Suppressor macrophage treated with lipopolysaccharide for 4 hours (primary cell): ENCODE results near the gene KRTAP4-2.
"Not testable (repeated sequence)": the region's sequence is repeated elsewhere in the genome, so short reads cannot be mapped to it uniquely, and the experiment has no call there.

Experiments used
- DNase-seq: peaks from one replicate; pipeline ENCODE4 v3.0.0-alpha.2; 2020

The KRTAP4-2 gene

DNA sequence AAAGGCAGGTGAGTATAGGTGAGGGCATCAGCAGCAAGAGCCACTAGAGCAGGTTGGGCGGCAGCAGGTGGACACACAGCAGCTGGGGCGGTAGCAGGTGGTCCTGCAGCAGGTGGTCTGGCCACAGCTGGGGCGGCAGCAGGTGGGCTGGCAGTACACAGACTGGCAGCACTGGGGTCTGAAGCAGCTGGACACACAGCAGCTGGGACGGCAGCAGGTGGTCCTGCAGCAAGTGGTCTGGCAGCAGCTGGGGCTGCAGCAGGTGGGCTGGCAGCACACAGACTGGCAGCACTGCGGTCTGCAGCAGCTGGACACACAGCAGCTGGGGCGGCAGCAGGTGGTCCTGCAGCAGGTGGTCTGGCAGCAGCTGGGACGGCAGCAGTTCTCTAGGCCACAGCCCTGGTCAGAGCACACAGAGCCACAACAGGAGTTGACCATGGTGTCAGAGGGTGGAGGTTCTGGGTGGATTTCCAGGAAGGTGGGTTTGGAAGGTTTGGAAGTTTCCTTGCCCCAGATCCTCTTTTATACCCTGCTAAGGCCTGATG is at the start of gene KRTAP4-2:
KRTAP4-2 (minus strand) TSS at position 495 of the 545 bp plus-strand sequence; CDS start at position 438, 57 bp downstream.
- no peak for DNase-seq

DNA sequence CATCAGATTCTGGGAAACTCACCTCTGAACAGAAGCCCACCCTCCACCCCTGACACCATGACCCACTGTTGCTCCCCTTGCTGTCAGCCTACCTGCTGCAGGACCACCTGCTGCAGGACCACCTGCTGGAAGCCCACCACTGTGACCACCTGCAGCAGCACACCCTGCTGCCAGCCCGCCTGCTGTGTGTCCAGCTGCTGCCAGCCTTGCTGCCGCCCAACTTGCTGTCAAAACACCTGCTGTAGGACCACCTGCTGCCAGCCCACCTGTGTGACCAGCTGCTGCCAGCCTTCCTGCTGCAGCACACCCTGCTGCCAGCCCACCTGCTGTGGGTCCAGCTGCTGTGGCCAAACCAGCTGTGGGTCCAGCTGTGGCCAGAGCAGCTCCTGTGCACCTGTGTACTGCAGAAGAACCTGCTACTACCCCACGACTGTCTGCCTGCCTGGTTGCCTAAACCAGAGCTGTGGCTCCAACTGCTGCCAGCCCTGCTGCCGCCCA is 48.6 kb upstream of the KRTAP4-2 start, which contains the start of gene KRTAP9-2:
KRTAP9-2 (plus strand) TSS at position 51 of the 498 bp plus-strand sequence; CDS start at position 58, 7 bp downstream.
- not testable (repeated sequence) for DNase-seq

DNA sequence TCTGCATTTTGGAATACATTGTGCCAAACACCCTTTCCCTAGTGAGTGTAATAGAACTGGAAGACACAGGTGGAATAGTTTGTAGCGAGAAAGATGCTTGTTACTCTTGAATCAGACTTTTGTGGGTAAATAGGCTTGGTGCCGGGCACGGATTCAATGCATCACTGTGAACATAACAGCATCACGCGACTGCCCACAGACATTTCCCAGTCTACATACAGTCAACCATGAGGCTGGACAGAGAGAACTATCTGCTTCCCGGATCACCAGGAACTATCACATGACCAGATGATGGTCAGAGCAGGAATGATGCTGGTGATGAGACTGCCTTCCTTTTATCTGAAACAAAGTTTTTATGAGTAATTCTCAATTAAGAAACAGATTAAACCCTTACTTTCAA is 48.0 kb upstream of the KRTAP4-2 start:
- DNase-seq = no peak

DNA sequence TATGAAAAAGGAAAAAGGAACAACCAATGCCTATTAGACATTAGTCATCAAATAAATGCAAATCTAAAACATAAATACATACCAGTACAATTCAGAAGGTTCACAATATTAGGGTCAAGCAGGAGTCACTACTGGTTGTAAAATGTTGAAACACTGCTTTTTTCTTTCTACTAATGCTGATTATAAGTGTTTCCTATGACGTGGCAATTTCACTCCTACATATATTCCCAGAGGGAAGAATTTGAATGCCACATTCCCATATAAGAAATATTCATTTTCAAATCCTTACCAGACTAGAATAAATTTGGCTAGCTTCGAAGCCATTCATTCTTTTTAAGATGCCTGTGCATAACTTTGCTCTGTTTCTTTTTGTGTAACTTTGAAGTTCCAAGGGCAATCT is 45.8 kb upstream of the KRTAP4-2 start:
- DNase-seq = no peak

DNA sequence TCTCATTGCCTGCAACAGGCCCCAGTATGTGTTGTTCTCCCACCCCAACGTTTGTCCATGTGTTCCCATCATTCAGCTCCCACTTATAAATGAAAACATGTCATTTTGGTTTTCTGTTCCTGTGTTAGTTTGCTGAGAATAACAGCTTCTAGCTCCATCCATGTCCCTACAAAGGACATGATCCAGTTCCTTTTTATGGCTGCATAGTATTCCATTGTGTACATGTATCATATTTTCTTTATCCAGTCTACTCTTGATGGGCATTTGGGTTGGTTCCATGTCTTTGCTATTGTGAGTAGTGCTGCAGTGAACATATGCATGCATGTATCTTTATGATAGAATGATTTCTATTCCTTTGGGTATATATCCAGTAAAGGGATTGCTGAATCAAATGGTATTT is 37.7 kb upstream of the KRTAP4-2 start:
- DNase-seq = no peak

DNA sequence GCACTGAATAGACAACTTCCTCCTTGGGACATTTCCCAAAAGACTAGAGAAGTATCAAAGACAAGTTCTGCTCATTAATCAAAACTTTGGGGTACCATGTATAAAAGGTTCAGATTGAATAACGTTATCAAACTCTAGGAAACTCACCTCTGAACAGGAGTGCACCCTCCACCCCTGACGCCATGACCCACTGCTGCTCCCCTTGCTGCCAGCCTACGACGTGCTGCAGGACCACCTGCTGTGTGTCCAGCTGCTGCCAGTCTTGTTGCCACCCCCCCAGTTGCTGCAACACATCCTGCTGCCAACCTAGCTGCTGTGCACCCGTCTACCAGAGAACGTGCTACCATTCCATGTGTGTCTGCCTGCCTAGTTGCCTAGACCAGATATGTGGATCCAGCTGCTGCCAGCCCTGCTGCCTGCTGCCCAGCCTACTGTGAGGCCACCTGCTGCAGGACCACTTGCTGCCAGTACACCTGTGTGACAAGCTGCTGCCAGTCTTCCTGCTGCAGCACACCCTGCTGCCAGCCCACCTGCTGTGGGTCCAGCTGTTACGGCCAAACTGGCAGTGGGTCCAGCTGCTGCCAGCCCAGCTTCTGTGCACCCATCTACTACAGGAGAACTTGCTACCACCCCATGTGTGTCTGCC is 34.6 kb upstream of the KRTAP4-2 start:
- no peak for DNase-seq

DNA sequence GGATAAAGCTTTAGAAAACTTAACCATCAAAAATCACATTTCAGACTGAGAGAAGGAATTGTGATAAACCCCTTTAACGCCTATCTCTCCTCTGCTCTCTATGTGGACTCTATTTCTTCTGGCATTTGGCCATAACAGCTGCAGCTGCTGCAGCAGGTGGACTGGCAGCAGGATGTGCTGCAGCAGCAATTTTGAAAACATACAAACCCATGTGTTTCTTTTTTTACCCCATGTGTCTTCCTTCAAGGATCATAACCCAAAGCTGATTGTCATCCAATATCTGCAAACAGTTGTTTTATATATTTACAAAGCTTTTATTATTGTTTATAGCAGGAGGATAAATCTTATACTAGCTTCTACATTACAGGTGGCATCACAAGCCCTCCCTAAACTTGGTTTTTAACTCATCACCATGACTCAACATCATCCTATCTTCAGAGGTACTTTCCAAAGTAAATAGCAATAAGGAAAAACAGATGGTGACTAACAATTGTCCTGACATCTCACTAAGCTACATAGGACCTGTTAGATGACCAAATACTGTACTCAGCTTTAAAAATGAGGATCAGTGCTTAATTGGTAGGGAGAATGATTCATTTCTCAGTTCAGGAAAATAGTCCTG is 33.9 kb upstream of the KRTAP4-2 start:
- no peak for DNase-seq

DNA sequence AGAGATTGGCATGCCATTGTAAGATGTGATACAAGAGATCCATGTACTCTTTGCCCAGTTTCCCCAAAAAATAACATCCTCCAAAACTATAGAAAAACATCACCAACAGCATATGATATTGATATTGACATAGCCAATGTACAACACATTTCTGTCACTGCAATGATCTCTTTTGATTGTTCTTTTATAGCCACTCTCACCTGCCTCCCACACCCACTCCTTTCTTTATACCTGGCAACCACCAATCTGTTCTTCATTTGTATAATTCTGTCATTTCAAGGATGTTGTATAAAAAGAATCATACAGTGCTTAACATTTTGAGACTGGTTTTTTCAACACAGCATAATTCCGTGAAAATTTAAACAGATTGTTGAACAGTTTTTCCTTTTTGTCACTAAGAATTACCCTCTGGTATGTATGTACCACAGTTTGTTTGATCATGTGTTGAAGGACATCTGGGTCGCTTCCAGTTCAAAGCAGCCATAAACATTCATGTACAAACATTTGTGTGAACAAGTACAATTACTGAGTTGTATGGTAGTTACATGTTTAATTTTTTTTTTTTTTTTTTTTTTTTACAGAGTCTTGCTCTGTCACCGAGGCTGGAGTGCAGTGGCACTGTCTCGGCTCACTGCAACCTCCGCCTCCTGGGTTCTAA is 21.5 kb upstream of the KRTAP4-2 start:
- no peak for DNase-seq

DNA sequence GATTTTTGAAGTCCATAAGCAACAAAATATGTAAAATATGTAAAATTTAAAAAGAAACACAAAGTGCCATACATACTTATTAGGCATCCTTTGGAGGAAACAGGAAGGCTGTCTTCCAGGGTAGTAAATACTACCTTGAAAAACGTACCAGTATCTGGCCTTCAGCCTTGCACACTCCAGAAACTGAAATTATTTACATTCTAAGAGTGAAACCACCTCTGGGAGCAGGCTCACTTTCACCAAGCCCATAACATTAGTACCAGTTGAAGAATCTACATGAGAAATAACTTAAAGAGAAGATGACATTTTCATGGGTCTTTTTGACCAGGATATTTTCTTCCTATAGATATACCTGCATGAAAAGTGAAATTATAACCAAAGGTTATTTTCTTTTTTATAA is 18.0 kb upstream of the KRTAP4-2 start:
- no peak for DNase-seq

DNA sequence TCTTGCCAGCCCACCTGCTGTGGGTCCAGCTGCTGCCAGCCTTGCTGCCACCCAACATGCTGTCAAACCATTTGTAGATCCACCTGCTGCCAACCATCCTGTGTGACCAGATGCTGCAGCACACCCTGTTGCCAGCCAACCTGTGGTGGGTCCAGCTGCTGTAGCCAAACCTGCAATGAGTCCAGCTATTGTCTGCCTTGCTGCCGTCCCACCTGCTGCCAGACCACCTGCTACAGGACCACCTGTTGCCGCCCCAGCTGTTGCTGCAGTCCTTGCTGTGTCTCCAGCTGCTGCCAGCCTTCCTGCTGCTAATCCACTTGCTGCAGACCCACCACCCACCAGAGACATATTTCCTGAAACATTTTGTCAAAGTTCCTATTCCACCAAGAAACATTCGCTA is 12.3 kb upstream of the KRTAP4-2 start:
- no peak for DNase-seq

DNA sequence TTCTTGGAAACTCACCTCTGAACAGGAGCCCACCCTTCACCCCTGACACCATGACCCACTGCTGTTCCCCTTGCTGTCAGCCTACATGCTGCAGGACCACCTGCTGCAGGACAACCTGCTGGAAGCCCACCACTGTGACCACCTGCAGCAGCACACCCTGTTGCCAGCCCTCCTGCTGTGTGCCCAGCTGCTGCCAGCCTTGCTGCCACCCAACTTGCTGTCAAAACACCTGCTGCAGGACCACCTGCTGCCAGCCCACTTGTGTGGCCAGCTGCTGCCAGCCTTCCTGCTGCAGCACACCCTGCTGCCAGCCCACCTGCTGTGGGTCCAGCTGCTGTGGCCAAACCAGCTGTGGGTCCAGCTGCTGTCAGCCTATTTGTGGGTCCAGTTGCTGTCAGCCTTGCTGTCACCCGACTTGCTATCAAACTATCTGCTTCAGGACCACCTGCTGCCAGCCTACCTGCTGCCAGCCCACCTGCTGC is 11.9 kb upstream of the KRTAP4-2 start, which contains the start of gene KRTAP9-1:
KRTAP9-1 (plus strand) TSS at position 51 of the 482 bp plus-strand sequence; CDS start at position 51, 0 bp downstream.
- not testable (repeated sequence) for DNase-seq

DNA sequence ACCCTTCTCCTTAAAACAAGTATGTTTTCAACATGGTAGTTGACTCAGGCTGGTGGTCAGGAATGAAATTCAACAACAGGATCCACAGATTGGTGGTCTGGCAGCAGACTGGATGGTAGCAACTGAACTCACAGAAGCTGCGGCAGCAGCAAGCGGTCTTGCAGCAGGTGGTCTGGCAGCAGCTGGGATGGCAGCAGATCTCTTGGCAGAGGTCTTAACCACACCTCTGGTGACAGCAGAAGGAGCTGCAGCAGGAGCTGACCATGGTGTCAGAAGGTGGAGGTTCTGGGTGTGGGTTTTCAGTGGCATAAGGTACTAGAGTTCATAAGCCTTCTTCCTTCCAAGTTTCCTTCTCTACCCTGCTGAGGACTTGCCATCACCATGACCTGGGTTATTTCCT is 8.9 kb upstream of the KRTAP4-2 start:
- DNase-seq = no peak

DNA sequence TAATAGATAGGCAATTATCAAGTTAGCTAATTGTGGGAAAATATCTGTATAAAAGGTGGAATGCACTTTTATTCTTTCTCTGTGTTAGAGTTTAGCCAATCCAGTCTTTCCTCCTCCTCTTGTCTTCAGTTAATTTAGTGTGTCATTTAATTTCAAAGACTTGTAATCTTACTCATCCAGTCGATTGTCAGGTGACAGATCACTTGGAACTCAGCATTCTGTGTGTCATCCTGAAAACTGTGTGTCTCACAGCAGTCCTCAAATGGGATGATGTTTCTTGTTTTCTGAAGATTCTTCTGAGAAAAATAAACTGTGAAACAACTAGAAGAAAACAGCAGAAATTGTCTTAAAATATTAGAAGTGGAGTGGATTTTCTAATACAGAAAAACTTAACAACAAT is 7.0 kb upstream of the KRTAP4-2 start:
- DNase-seq = no peak

DNA sequence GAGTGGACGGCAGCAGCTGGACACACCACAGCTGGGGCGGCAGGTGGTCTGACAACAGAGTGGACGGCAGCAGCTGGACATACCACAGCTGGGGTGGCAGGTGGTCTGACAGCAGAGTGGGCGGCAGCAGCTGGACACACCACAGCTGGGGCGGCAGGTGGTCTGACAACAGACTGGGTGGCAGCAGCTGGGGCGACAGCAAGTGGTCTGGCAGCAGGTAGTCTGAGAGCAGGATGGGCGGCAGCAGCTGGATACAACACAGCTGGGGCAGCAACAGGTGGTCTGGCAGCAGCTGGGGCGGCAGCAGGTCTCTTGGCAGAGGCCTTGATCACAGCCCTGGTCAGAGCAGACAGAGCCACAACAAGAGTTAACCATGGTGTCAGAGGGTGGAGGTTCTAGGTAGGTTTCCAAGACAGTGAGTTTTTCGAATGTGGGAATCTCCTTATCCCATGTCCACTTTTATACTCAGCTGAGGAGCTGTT is 6.5 kb upstream of the KRTAP4-2 start, which contains the start of gene KRTAP4-1:
KRTAP4-1 (minus strand) TSS at position 432 of the 482 bp plus-strand sequence; CDS start at position 375, 57 bp downstream.
- DNase-seq = no peak

DNA sequence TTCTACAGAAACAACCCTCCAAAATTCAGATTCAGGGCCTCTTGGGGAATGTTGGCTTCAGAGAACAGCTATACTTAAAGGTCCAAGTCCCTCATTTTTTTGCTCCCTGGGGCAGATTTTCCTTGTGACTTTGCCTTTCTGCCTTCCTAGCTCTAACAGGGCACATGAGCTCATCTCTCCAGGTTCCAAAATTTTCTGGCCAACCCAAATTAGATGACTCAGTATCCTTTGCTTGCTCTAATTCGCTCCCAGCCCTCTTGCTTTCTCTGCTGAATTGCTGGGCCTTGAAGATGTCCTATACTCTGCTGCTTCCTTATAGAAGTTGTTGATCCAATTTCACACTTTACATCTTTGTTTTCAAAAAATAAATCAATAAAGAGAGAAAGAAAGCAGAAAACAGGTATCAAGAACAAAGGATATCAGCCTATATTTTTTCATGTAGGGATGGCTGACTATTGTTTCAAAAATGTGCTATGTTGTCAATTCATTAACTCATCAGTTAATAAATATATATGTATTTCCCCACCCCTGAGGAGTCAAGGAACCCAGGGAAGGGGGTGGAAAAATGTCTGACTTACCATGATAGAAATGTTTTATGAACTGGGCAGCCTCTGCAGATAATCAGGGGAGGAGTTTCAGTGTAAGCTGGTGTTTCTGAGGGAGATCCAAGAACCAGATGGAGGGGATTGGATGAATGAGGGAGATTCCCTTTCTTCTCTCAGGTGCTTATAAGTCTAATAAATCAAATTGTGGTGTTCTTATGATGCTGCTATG is 1.0 kb upstream of the KRTAP4-2 start:
- peak; percentile 5 for DNase-seq

DNA sequence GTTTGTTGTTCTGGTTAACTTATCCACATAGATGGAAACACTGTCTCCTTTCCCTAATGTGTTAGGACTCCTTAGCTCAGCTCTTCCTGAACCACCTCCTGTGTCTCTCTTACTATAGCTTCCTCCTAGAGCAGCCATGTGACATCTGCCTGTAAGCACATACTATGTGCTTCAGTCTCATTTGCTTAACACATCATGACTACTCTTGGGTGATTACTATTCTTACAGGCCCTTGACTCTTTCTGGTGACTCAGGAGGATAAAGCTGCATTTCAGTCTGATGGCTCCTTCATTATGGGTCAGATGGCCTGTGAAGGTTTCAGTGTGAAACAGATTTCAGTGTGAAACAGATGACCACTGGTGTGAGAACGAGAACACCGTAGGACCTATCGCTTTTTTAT is 320 bp upstream of the KRTAP4-2 start:
- peak; percentile 76 for DNase-seq

DNA sequence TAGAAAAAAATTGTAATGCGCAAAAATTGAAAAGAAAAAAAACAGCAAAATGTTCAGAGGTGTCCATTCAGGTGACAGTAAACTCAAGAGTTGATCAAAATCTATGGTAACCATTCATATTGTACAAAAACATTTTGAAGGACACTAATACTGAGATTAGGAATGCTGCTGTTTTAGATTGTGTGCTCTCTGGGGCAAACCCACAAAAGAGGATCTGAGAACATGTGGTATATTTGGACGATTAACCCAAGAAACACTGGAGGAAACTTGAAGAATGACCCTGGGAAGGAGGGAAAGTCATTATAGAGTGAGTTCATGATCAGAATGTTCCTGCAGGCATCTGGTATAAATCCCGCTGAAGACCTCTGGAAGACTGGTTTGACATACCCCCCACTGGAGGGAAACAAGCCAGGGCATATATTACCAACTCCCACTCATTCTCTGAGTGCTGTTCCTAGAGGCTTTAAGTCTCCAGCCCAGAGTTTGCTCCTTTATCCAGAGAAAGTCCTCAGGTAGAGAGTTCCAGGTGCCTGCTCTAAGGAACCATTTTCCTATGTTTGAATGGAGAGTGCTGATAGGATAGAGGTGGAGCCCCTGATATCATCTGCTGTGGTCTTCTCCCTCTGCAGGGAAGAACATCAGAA is 1.2 kb downstream of the KRTAP4-2 start:
- peak; percentile 38 for DNase-seq

DNA sequence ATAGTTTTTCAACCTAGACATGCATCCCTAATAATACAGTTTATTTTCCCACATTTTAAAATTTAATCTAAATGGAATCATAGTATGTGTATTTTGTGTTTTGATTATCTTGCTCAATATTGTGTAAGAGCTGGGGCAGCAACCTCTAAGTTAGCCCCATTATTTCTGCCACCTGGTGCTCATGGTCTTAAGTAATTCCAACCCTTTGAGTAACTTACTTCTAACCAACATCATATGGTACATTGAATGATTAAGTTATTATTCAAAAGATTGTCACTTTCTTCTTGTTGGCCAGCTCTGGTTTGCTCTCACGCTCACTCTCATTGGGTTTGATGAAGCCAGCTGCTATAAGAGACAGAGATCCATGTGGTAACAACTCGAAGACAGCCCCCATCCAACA is 6.1 kb downstream of the KRTAP4-2 start:
- DNase-seq = no peak

DNA sequence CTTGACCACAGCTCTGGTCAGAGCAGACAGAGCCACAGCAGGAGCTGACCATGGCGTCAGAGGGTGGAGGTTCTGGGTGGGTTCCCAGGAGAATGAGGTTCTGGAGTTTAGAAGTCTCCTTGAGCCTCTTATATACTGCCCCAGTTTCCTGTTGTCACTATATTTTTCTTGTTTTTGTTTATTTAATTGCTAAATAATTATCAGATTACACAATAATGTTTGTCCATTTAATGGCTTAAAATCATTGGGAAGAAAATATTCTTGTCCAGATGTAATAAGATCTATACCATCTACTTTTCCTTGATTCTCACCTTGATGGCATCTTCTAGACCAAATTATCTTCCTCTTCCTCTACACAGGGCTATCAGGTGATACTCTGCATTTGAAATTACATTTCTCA is 9.9 kb downstream of the KRTAP4-2 start, which contains the start of gene KRTAP4-3:
KRTAP4-3 (minus strand) TSS at position 101 of the 400 bp plus-strand sequence; CDS start at position 52, 49 bp downstream.
- no peak for DNase-seq

DNA sequence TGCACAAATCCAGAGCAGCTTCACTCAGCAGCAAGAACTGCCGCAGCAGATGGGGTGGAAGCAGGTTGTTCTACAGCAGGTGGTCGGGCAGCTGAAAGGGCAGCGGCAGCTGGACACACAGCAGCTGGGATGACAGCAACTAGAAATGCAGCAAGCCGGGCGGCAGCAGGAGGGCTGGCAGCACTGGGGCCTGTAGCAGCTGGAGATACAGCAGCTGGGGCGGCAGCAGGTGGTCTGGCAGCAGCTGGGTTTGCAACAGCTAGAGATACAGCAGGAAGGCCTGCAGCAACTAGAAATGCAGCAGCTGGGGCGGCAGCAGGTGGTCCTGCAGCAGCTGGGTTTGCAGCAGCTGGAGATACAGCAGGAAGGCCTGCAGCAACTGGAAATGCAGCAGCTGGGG is 10.5 kb downstream of the KRTAP4-2 start:
- DNase-seq = no peak

DNA sequence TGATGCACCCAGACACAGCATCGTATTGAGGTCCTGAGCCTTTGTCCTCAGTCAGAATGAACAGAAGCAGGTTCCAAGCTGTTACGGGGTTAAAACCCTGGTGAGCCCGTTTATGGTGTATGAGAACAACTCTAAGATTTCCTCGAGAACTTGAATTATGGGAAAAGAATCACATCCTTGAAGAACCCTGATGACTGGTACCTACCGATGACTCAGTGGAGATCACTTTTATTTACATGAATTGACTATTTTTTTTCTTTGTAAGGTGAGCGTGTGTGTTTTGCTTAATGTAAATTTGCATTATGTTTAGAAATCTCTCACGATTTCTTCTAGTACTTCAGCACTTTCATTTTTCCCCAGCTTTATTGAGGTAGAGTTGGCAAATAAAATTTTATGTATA is 14.2 kb downstream of the KRTAP4-2 start:
- DNase-seq = no peak

DNA sequence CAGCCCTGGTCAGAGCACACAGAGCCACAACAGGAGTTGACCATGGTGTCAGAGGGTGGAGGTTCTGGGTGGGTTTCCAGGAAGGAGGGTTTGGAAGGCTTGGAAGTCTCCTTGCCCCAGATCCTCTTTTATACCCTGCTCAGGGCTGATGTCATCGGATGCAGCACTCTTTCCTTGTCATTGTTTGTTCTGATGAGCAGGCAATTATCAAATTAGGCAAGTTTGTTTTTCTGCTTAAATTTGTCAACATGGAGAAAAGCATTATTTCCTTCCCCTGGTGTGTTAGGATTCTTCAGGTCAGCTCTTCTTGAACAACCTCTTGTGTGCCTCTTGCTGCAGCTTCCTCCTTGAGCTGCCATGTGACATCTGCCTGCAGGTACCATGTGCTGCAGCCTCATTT is 17.4 kb downstream of the KRTAP4-2 start, which contains the start of gene KRTAP4-4:
KRTAP4-4 (minus strand) TSS at position 101 of the 400 bp plus-strand sequence; CDS start at position 44, 57 bp downstream.
- no peak for DNase-seq
